ENCODE measurements around the gene NRG3. TPM values are rescaled to one million over a fixed set of nuclear protein-coding genes. Genes with fewer than 3 reads are reported as not detected.

NRG3 gene
- total RNA-seq, 1 donor from 2014 or later = 2.6 TPM

DNA sequence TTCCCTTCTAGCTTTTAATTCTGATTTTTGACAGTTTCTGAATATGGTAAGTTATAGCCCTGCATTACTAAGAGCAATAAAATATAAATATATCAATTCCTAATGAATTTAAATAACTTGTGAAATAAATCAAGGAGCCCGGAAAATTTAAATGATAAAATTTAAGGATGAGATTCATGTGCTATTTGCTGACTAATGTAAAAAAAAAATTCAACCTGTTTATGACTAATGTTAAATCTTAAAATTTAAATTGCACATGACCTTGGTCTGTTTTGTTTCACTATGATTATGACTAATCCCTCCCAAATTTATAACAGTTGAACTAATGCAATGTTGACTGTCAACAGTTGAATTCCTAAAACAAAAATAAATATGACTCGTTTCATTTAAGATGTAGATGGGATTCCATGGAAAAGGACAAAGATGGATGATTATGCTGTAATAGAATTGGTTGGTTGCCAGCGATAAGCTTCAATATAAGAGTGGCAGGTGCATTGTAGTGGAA is 419.9 kb downstream of the NRG3 start:
- Histone ChIP-seq H3K36me3 (no peaks in the 10 kb centered on the region), H3K4me3 (no peak overlapping the region), H3K27me3 (ENCODE audit: low read depth) (no peaks in the 10 kb centered on the region), H3K4me1 (no peaks in the 10 kb centered on the region), H3K27ac (no peak overlapping the region), H3K9me3 (no peaks in the 10 kb centered on the region)
- ATAC-seq (no peak), DNase-seq (no peak)
- TF ChIP-seq, protein P1, sequence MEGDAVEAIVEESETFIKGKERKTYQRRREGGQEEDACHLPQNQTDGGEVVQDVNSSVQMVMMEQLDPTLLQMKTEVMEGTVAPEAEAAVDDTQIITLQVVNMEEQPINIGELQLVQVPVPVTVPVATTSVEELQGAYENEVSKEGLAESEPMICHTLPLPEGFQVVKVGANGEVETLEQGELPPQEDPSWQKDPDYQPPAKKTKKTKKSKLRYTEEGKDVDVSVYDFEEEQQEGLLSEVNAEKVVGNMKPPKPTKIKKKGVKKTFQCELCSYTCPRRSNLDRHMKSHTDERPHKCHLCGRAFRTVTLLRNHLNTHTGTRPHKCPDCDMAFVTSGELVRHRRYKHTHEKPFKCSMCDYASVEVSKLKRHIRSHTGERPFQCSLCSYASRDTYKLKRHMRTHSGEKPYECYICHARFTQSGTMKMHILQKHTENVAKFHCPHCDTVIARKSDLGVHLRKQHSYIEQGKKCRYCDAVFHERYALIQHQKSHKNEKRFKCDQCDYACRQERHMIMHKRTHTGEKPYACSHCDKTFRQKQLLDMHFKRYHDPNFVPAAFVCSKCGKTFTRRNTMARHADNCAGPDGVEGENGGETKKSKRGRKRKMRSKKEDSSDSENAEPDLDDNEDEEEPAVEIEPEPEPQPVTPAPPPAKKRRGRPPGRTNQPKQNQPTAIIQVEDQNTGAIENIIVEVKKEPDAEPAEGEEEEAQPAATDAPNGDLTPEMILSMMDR (IDR thresholded peaks at IDR 0.05) = no peak
- intact Hi-C loops (cut with DNase I) = no loop called here

DNA sequence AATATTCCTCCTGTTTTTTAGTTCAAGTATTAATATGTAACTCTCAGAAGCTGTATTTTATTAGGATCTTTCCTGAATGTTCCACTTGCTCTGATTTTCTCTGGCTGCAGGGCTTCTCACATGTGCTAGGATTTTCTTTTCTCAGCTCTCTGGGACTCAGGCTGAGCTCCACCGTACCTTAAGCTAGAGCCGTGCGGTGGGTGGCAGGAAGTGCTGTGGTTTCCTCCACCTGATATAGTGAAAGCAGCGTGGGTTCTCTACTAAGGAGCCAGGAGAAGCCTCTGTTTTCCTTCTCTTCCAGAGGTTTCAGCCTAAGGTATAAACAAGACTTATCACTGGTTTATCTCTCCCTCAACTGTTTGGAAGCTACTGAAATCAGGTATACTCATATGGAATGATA is 433.6 kb downstream of the NRG3 start:
- Histone ChIP-seq H3K27ac (no peak overlapping the region), H3K27me3 (ENCODE audit: low read depth) (no peaks in the 10 kb centered on the region), H3K36me3 (no peaks in the 10 kb centered on the region), H3K4me1 (no peaks in the 10 kb centered on the region), H3K4me3 (no peak overlapping the region), H3K9me3 (no peaks in the 10 kb centered on the region)
- TF ChIP-seq, protein P1 (IDR thresholded peaks at IDR 0.05) = no peak
- intact Hi-C loops (cut with DNase I) = no loop called here
- ATAC-seq (no peak), DNase-seq (no peak)

DNA sequence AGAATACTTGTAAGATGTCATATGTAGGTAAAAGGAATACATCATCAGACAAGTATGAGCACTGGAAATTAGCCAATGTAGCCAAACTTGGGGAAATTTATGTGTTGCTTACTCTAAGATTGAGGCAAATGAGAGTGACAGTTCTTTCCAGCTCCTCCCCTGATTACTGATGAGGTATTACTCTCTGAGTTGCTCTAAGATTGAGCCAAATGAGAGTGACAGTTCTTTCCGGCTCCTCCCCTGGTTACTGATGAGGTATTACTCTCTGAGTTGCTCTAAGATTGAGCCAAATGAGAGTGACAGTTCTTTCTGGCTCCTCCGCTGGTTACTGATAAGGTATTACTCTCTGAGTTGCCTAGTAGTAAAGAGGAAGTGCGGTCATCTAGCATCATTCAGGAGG is 435.8 kb downstream of the NRG3 start:
- intact Hi-C loops (cut with DNase I) = no loop called here
- Histone ChIP-seq H3K27me3 (ENCODE audit: low read depth) (no peaks in the 10 kb centered on the region), H3K27ac (no peak overlapping the region), H3K4me3 (no peak overlapping the region), H3K36me3 (no peaks in the 10 kb centered on the region), H3K4me1 (no peaks in the 10 kb centered on the region), H3K9me3 (no peaks in the 10 kb centered on the region)
- DNase-seq (no peak), ATAC-seq (no peak)
- TF ChIP-seq, protein P1 (IDR thresholded peaks at IDR 0.05) = no peak

DNA sequence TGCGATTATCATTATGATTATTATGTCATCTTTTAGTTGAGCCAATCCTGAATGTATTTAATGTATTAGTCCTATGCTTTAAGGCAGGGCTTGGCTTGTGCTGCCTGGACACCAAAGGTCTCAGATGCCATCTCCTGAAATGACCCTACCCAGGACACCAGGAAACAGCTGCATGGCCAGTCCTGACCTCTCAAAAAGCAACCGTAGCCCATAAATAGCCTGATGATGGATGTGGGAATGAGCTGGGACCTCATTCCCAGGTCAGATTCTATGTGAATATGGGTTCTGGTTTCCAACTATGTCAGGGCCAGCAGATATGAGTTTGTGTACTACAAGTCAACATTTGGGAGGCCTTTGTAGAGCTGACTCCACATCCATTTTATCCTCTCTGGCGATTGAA is 438.4 kb downstream of the NRG3 start:
- TF ChIP-seq, protein P1 (IDR thresholded peaks at IDR 0.05) = no peak
- Histone ChIP-seq H3K27ac (no peak overlapping the region), H3K27me3 (ENCODE audit: low read depth) (no peaks in the 10 kb centered on the region), H3K36me3 (no peaks in the 10 kb centered on the region), H3K4me1 (no peaks in the 10 kb centered on the region), H3K4me3 (no peak overlapping the region), H3K9me3 (no peaks in the 10 kb centered on the region)
- ATAC-seq (no peak), DNase-seq (no peak)
- intact Hi-C loops (cut with DNase I) = no loop called here

DNA sequence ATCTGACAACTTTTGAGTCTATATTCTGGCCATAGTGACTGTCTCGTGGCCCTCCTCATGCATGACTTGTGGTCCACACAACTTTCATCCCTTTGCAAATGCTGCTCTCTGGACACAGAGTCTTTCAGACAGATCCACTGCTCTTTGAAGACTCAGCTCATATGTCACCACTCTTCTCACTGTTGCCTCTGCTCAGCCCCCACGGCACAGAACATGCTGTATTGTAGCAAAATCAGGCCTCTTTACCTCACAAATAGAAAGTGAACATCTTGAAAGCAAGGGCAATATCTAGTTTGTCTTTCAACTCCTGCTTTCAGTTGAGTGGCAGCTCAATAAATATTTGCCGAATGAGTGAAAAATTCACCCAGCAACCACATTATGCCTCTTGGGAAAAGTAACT is 443.5 kb downstream of the NRG3 start:
- no peaks in the 10 kb centered on the region for H3K36me3 ChIP-seq
- intact Hi-C loops (cut with DNase I) = no loop called here
- TF ChIP-seq, protein P1 (IDR thresholded peaks at IDR 0.05) = no peak
- H3K4me3 ChIP-seq = no peak overlapping the region
- H3K4me1 ChIP-seq = no peaks in the 10 kb centered on the region
- no peak for DNase-seq
- ATAC-seq = no peak
- H3K27me3 ChIP-seq (ENCODE audit: low read depth) = no peaks in the 10 kb centered on the region
- no peaks in the 10 kb centered on the region for H3K9me3 ChIP-seq
- no peak overlapping the region for H3K27ac ChIP-seq

DNA sequence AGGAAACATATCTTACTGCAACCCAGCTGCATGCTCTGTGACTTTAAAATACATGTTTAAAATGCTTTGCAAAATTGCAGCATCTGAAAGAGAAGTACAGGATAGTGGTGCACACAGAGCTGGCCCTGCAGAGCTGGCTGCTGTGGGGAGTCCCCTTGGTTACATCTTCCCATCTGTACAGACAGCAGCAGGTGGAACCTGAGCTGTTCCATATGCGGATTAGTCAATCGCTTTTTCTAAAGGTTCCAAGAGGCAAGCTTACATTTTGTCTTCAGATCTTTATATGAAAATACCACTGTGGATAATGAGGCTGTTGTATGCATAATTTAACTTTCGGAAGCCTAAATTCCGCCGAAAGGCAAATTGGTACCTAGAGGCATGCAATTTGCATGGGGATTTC is 444.1 kb downstream of the NRG3 start:
- TF ChIP-seq, protein P1 (IDR thresholded peaks at IDR 0.05) = no peak
- DNase-seq (no peak), ATAC-seq (no peak)
- no peak overlapping the region for H3K27ac ChIP-seq
- no peaks in the 10 kb centered on the region for H3K36me3 ChIP-seq
- intact Hi-C loops (cut with DNase I) = no loop called here
- no peaks in the 10 kb centered on the region for H3K9me3 ChIP-seq
- H3K4me3 ChIP-seq = no peak overlapping the region
- H3K27me3 ChIP-seq (ENCODE audit: low read depth) = no peaks in the 10 kb centered on the region
- H3K4me1 ChIP-seq = no peaks in the 10 kb centered on the region
